Keratinocyte (primary cell): ENCODE data around the gene CST4. TPM values are rescaled to one million over a fixed set of nuclear protein-coding genes. Genes with fewer than 3 reads are reported as not detected.
"Not testable (repeated sequence)": the region's sequence is repeated elsewhere in the genome, so short reads cannot be mapped to it uniquely, and the experiment has no call there.

Experiments used
- DNase-seq: peaks from one replicate; pipeline ENCODE4 v3.0.0-alpha.2; 2011; ENCODE audit warnings: low read depth, missing footprints, low spot score
- FAIRE-seq: peaks from 2 replicates; lab custom pipeline; 2011; peaks lifted over from hg19 to GRCh38; lab: Jason Lieb, UNC
- H2AFZ ChIP-seq: 2 replicates; pipeline ENCODE4 v1.6.0; 2012; ENCODE audit warnings: low read length, control low read depth, inconsistent platforms; ENCODE audit not compliant: control insufficient read depth
- H3K27ac ChIP-seq: 2 replicates; pipeline ENCODE4 v1.5.1; 2011; ENCODE audit warnings: low read length; ENCODE audit not compliant: control insufficient read depth, insufficient read depth
- H3K27me3 ChIP-seq: 3 replicates; pipeline ENCODE4 v1.6.0; 2011; ENCODE audit warnings: low read length; ENCODE audit not compliant: control insufficient read depth, insufficient read depth; ENCODE audit errors: extremely low read depth
- H3K36me3 ChIP-seq, 2 experiments: 2 replicates in 1 of 2; 3 replicates in 1 of 2; pipeline ENCODE4 v1.5.1; 2011; ENCODE audit warnings: low read length in 2 of 2, mild to moderate bottlenecking in 1 of 2; ENCODE audit not compliant: control insufficient read depth in 2 of 2, insufficient read depth in 2 of 2; ENCODE audit errors: extremely low read depth in 1 of 2
- H3K4me1 ChIP-seq: 3 replicates; pipeline ENCODE4 v1.5.1; 2011; ENCODE audit warnings: low read length; ENCODE audit not compliant: control insufficient read depth, insufficient read depth; ENCODE audit errors: extremely low read depth
- H3K4me2 ChIP-seq: 3 replicates; pipeline ENCODE4 v1.6.0; 2011; ENCODE audit warnings: low read depth, low read length; ENCODE audit not compliant: control insufficient read depth, insufficient read depth; ENCODE audit errors: extremely low read depth
- H3K4me3 ChIP-seq, 3 experiments: fragments of 200-600 bp in 1 of 3; sonication (generic) in 1 of 3; 2 replicates in 2 of 3; 3 replicates in 1 of 3; pipeline ENCODE4 v1.5.1; 2011 to 2016; ENCODE audit warnings: low read length in 3 of 3, mild to moderate bottlenecking in 3 of 3, control low read depth in 2 of 3, inconsistent platforms in 1 of 3, low read depth in 1 of 3, mixed read lengths in 1 of 3, mixed run types in 1 of 3, moderate library complexity in 1 of 3; ENCODE audit not compliant: control insufficient read depth in 2 of 3, insufficient read depth in 2 of 3; ENCODE audit errors: extremely low read depth in 1 of 3
- H3K79me2 ChIP-seq: 2 replicates; pipeline ENCODE4 v1.6.0; 2012; ENCODE audit warnings: low read length; ENCODE audit not compliant: control insufficient read depth, insufficient read depth
- H3K9ac ChIP-seq: 3 replicates; pipeline ENCODE4 v1.6.0; 2011; ENCODE audit warnings: low read length; ENCODE audit not compliant: control insufficient read depth, insufficient read depth; ENCODE audit errors: extremely low read depth
- H3K9me1 ChIP-seq: 3 replicates; pipeline ENCODE4 v1.6.0; 2011; ENCODE audit warnings: low read length; ENCODE audit not compliant: control insufficient read depth, insufficient read depth; ENCODE audit errors: extremely low read depth
- H3K9me3 ChIP-seq: 2 replicates; pipeline ENCODE4 v1.5.1; 2012; ENCODE audit warnings: low read depth, low read length; ENCODE audit not compliant: control insufficient read depth
- H4K20me1 ChIP-seq: 3 replicates; pipeline ENCODE4 v1.6.0; 2011; ENCODE audit warnings: low read length; ENCODE audit not compliant: control insufficient read depth, insufficient read depth; ENCODE audit errors: extremely low read depth
- CTCF ChIP-seq, 3 experiments: IDR thresholded peaks in 1 of 3; conservative IDR thresholded peaks in 1 of 3; optimal IDR thresholded peaks in 1 of 3; 2 replicates in 2 of 3; 3 replicates in 1 of 3; pipeline versions ENCODE3 to v1.5.1; 2011; ENCODE audit warnings: low read length in 3 of 3, mild to moderate bottlenecking in 3 of 3, moderate library complexity in 2 of 3, control low read depth in 1 of 3, inconsistent platforms in 1 of 3; ENCODE audit not compliant: insufficient read depth in 2 of 3; ENCODE audit errors: extremely low read depth in 1 of 3
- EZH2 ChIP-seq: IDR thresholded peaks from one replicate; pipeline ENCODE4 v1.6.1; 2012; ENCODE audit warnings: inconsistent platforms, mild to moderate bottlenecking, low read length, moderate library complexity
- dilution Hi-C: fragments of 300-500 bp; cut with MboI; formaldehyde crosslinking; loops from one replicate; pipeline ENCODE4 v1.7.0; 2020; ENCODE audit warnings: low sequenced_read_pairs; ENCODE audit not compliant: extremely low pct_ligation_motif_present
- polyA plus RNA-seq, 5 experiments: library from polyadenylated mRNA; depleted of rRNA in 3 of 5; stranded (reverse) in 3 of 5; stranded (forward) in 1 of 5; unstranded in 1 of 5; fragments of >200 nt; gene quantifications; 1 replicate in 1 of 5; 2 replicates in 3 of 5; 3 replicates in 1 of 5; pipeline versions ENCODE4 v1.2.1 to v1.2.3, GENCODE V29; 2011 to 2012; ENCODE audit warnings: missing spikeins in 2 of 5, low read depth in 1 of 5, low replicate concordance in 1 of 5

Gene CST4
- polyA plus RNA-seq, 1 donor (not counting 4 experiments of a cell fraction or from before 2014, with no cell fraction given) = not detected

- DNase-seq, FAIRE-seq, H3K4me3 ChIP-seq, H3K27ac ChIP-seq, H3K4me2 ChIP-seq, H4K20me1 ChIP-seq, H2AFZ ChIP-seq, H3K9me1 ChIP-seq, H3K36me3 ChIP-seq, H3K9ac ChIP-seq, H3K9me3 ChIP-seq, H3K27me3 ChIP-seq, dilution Hi-C loops, H3K79me2 ChIP-seq, H3K4me1 ChIP-seq: not testable (repeated sequence)
Observed at GRCh38 chr20:23711778-23712177, 22.9 kb upstream of the CST4 start.

- H3K27ac ChIP-seq = no peak overlapping the region
- no peak overlapping the region for H3K9ac ChIP-seq
- TF ChIP-seq CTCF (optimal IDR thresholded peaks at IDR 0.05 in 1 of 3, IDR thresholded peaks at IDR 0.05 in 1 of 3, conservative IDR thresholded peaks at IDR 0.05 in 1 of 3; ENCODE audit: extremely low read depth in 1 of 3, insufficient read depth in 2 of 3, low read length in 3 of 3) (no peak), EZH2 (no peak)
- no peaks in the 10 kb centered on the region for H4K20me1 ChIP-seq
- H3K9me1 ChIP-seq = no peaks in the 10 kb centered on the region
- H3K79me2 ChIP-seq = no peaks in the 10 kb centered on the region
- no peak overlapping the region for H2AFZ ChIP-seq
- FAIRE-seq (no peak), DNase-seq (no peak)
- no peaks in the 10 kb centered on the region for H3K9me3 ChIP-seq
- dilution Hi-C loops = no loop called here
- H3K36me3 ChIP-seq = no peaks in the 10 kb centered on the region
- H3K4me3 ChIP-seq = no peak overlapping the region
- H3K27me3 ChIP-seq = no peaks in the 10 kb centered on the region
- H3K4me1 ChIP-seq = no peaks in the 10 kb centered on the region
- no peak overlapping the region for H3K4me2 ChIP-seq
Observed at GRCh38 chr20:23710771-23711170, 21.9 kb upstream of the CST4 start.

- Histone ChIP-seq H3K9ac (no peak overlapping the region), H2AFZ (no peak overlapping the region), H3K4me1 (no peaks in the 10 kb centered on the region), H3K27me3 (no peaks in the 10 kb centered on the region), H4K20me1 (no peaks in the 10 kb centered on the region), H3K9me1 (no peaks in the 10 kb centered on the region), H3K4me2 (no peak overlapping the region), H3K36me3 (no peaks in the 10 kb centered on the region), H3K9me3 (no peaks in the 10 kb centered on the region), H3K79me2 (no peaks in the 10 kb centered on the region), H3K27ac (no peak overlapping the region), H3K4me3 (no peak overlapping the region)
- DNase-seq = no peak
- dilution Hi-C loops = no loop called here
- TF ChIP-seq CTCF (optimal IDR thresholded peaks at IDR 0.05 in 1 of 3, IDR thresholded peaks at IDR 0.05 in 1 of 3, conservative IDR thresholded peaks at IDR 0.05 in 1 of 3; ENCODE audit: extremely low read depth in 1 of 3, insufficient read depth in 2 of 3, low read length in 3 of 3) (no peak), EZH2 (no peak)
- FAIRE-seq = no peak
Observed at GRCh38 chr20:23705895-23706294, 17.1 kb upstream of the CST4 start.
